Measurements from ENCODE around the gene OGDHL.
"Not testable (repeated sequence)": the region's sequence is repeated elsewhere in the genome, so short reads cannot be mapped to it uniquely, and the experiment has no call there.

The OGDHL gene

DNA sequence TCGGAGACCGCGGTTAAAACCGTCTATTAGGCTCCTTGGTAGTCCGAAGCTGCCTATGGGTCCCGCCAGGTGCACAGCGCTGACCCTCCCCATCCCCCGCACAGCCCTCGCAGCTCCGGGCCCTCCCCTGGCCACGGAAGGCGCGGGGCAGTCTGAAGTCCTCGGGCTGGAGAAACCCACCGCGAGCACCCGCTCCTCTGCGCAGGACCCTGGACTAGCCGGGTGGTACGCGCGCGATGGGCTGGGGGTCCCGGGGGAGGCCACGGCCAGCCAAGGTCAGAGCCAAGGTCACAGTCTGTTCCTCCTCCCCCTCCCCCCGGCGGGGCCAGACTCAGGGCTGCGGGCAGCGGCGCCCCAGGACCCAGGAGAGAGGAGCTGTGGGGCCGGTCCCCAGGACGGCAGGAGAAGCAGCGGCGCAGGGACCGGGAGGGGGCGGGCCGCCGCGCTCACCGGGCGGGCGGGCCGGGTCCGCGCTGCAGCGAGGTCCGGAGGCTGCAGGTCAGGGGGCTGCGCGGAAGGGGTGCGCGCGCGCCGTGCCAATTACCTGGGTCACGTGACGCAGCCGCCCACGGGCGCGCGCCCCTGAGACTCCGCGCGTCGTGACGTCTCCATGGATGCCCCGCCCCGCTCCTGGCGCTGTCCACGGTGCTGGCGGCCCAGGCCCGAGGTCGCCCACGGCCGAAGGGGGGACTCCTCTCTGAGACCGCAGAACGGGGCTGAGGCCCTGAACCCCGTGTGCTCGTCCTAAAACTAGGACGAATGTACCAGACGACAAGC is at the start of gene OGDHL:
OGDHL (minus strand) TSS at position 535 of the 777 bp plus-strand sequence. CDS start 3,731 bp downstream, outside the sequence.
- peak; percentile 81 for DNase-seq

DNA sequence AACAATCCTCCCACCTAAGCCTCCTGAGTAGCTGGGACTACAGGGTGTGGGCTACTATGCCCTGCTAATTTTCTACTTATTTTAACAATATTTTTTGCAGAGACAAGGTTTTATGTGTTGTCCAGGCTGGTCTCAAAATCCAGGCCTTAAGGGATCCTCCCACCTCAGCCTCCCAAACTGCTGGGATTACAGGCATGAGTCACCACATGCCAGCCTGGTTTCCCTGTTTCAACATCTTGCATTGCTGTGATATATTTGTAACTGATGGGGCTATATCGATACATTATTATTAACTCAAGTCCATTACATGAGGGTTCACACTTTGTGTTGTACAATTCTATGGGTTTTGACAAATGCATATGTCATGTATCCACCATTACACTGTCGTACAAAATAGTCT is 41.9 kb upstream of the OGDHL start:
- no peak for DNase-seq

DNA sequence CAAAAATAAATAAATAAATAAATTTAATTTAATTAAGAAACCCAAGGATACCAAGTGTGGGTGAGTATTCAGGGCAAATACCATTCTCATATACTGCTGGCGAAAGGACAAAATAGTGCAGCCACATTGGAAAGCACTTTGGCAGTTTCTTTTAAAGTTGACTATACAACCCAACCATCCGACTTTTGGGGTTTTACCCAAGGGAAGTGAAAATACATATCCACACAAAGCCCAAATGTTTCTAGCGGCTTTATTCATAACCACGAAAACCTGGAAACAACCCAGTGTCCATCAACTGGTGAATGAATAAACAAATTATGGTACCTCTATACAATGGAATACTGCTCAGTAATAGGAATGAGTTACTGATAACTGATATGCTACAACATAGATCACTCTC is 36.2 kb upstream of the OGDHL start:
- no peak for DNase-seq

DNA sequence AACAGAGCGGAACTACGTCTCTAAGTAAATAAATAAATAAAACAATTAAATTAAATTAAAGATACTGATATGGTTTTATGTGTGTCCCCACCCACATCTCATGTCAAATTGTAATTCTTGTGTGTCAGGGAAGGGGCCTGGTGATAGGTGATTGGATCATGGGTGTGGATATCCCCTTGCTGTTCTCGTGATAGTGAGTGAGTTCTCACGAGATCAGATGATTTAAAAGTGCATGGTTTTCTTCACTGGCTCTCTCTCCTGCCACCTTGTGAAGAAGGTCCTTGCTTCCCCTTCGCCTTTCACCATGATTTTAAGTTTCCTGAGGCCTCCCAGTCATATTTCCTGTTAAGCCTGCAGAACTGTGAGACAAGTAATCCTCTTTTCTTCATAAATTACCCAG is 29.0 kb upstream of the OGDHL start:
- DNase-seq = no peak

DNA sequence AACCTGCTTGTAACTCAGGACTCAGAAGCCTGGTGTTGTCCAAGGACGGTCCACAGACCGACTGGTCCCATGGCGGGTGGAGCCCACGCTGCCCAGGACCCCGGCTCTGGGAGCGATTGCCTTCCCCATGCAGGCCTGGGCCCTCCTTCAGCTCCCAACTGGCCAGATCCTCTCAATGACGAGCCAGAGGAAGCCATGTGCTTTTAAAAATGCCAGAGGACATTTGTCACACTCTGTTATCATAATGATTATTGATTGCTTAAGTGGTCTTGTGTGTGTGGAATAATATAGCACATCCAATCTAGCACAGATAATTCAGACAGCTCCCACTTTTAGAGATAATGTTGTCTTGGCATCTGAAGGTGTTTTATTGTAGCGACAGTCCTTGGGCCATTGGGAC is 22.6 kb upstream of the OGDHL start:
- no peak for DNase-seq

DNA sequence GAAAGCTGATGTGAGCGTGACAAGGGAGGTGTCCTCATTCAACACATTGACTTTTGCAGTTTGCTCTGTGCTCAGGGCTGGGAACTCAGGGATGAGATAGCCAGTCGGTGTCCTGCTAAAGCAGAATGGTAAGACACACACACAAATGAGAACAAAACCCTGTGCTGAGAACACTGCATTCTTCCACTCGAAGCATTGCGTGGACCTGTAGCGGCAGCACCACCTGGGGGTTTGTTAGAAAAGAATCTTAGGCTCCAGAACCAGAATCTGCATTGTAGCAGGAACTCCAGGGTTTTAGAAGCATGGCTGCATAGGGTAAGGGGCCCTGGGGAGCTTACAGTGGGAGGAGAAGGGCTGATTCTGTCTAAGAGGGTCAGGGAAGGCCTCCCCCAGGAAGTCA is 21.5 kb upstream of the OGDHL start:
- DNase-seq = peak; percentile 4

DNA sequence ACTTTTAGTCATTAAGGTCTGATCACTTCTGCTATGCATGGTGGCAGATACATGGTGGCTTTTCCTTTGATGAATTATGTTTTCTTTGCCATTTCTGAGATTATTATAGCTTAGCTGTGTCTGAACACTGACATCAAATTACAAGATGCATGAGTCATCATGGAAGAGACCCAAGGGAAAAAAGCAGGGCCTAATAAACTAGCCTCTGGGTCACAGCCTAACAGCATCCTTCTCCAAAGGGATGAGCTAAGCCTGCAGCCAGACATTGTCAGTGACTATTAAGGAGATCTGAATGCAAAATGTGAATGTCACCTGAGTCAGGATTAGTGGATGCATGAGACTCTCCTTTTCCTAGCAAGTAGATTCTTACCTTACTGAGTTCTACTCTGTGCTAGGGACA is 19.1 kb upstream of the OGDHL start:
- no peak for DNase-seq

DNA sequence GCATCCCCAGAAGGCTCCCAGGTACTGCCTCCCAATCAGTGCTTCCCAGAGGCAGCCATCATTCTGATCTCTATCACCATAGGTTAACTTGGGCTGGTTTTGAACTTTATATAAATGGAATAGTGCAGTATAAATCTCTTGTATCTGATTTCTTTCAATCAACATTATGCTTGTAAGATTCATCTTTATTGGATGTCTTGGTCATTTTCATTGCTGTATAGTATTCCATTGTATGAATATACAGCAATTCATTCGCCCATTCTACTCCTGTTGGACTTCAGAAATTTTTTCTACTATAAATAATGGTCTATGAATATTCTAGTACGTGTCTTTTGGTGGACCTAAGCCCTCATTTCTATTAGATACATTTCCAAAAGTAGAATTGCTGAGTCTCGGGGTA is 16.1 kb upstream of the OGDHL start:
- no peak for DNase-seq

DNA sequence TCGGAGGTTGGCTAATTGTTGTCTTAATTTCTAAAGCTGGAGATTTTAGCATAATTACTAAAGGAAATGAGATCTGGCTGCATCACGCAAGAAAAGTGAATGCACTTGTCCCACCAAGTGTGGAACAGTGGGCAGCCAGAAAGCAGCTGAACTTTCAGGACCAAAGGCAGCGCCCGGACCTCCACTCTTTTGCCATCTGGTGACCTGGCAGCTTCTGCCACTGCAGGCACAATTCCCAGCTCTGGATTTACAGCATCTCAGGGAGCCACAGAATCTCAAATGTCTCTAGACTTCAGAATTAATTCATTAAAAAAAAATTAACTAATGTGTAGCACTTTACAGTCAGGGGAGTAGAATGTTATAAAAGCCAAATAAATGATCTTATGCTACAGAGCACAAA is 14.7 kb upstream of the OGDHL start:
- DNase-seq = no peak

DNA sequence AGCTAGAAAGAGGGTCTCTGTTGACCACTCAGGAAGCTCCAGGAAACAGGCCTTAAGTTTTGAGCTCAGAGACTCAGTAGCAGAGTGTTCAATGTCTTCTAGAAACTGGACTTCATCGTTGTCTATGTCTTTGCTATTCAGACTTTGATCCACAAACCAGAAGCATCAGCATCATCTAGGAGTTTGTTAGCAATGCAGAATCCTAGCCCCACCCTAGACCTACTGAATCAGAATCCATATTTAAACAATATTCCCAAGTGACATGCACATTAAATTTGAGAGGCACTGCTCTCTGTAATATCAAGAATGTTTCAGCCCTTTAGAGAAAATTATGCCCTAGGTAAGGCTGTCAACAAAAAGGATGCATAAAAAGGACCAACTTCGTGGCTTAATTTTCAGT is 12.9 kb upstream of the OGDHL start:
- no peak for DNase-seq

DNA sequence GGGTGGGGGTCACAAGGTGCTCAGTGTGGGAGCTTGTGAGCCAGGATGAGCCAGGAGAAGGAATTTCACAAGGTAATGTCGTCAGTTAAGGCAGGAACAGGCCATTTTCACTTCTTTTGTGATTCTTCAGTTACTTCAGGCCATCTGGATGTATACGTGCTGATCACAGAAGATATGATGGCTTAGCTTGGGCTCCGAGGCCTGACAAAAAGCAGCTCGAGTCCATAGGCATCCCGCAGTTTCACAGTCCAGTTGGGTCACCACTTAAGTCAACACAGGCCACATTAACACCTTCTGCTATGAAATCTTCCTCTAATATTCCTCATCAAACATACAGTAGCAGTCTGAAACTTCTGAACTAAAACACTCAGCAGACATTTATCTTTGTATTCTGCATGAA is 10.8 kb upstream of the OGDHL start:
- DNase-seq = not testable (repeated sequence)

DNA sequence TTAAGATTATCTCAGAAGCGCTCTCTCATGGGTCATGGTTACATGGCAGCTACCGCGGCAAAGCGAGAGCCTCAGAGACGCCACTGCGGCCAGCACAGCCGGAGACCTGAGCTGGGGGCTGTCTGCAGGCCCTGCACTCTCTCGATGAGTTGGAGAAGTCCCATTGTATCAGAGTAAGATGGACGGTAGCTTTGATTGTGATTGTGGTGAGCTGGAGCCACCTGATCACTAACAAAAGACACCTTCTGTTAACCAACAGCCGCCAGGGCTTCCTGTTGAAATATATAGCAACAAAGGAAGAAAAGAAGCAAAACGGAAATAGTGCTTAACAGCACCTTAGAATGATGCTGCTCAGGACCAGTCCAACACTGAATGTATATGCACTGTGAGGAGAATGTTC is 8.9 kb upstream of the OGDHL start:
- DNase-seq = not testable (repeated sequence)

DNA sequence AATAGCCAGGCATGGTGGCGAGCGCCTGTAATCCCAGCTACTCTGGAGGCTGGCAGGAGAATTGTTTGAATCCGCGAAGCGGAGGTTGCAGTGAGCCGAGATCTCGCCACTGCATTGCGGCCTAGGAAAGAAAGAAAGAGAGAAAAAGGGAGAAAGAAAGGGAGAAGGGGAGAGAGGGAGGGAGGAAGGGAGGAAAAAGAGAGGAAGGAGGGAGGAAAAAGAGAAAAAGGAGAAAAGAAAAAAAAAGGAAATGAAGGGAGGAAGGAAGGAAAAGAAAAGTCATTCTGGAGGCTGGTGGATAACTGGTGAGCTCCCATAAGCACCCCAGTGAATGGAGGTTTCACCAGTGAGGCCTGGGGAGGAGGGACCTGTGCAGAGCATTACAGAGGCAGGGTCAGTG is 7.6 kb upstream of the OGDHL start:
- DNase-seq = no peak

DNA sequence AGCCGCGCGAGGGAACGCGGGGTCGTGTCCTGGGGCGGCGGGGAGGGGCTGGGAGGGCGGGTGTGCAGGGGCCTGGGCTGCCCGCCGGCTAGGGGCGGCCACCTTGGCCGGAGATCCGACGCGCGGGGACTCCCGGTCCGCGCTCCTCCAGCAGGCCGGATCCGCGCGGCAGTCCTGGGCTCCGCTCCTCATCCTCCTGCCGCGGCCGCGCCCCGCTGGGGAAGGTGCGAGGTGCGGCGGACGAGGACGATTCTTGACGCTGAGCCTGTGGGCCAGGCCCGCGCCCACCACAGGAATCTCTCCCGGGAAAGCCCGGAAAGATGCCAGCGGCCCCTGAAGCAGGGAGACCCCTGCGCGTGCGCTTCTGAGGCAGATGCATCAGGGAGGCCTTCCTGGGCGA is 6.6 kb upstream of the OGDHL start:
- no peak for DNase-seq

DNA sequence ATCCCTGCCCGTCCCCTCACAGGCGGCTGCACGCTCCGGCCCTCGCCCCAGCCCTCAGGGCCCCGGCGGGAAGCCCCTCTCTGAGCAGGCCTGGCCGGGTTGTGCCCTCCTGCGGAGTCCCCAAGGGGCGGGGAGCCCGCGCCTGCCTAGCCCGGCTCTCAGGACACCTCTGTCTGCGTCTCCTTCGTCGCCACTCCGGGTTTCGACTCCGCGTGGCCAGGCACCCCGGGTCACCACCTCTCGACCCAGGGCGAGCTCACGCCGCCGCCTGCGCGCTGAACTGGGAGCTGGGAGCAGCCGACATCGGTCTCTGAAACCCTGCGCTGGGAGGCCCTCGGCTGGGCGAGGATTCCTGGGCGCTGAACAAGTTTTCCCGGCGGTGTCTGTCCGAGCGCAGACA is 6.2 kb upstream of the OGDHL start:
- DNase-seq = no peak

DNA sequence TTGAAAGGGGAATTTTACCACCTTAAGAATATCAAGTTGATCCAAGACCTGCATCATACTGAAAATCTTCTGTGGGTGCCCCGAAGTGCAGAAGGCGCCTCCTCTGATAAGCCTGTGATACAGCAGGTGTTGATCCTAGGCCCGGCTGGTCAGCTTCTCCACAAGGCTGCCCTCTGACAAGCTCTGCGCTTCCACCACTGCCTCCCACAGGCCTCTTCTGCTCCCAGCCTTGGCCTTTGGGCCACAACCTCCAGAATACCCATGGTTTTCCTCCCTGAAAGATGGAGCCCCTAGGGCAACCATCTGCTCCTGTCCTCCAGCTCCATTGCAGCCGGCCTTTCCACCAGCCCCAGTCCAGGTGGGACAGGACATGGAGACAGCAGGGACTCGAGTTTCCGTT is 5.6 kb upstream of the OGDHL start:
- DNase-seq = no peak

DNA sequence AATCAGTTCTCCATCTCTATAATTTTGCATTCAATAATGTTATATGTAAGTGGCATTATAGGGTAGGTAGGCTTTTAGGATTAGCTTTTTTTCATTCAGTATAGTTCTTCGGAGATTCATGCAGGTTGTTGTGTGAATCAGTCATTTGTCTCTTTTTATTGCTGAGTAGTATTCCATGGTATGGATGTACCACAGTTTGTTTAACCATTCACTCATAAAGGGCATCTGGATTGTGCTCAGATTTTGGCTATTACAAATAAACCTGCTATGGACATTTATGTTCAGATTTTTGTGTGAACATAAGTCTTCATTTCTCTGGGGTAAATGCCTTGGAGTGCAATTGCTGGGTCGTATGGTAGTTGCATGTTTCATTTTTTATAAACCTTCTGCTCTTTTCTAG is 4.4 kb upstream of the OGDHL start:
- no peak for DNase-seq

DNA sequence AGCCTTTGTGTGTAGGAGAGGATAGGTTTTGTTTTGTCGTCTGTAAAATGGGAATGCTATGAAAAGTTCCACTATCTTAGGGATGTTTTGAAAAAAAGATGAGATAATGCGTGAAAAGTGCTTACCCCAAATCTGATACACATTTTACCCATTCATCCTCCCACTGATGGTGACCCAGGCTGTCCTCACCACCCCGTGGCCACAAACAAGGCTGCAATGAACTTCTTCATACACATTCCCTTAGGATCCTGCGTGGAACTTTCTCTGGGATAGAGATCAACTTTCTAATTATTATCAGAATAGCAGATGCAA is 399 bp upstream of the OGDHL start:
- DNase-seq = peak; percentile 16

DNA sequence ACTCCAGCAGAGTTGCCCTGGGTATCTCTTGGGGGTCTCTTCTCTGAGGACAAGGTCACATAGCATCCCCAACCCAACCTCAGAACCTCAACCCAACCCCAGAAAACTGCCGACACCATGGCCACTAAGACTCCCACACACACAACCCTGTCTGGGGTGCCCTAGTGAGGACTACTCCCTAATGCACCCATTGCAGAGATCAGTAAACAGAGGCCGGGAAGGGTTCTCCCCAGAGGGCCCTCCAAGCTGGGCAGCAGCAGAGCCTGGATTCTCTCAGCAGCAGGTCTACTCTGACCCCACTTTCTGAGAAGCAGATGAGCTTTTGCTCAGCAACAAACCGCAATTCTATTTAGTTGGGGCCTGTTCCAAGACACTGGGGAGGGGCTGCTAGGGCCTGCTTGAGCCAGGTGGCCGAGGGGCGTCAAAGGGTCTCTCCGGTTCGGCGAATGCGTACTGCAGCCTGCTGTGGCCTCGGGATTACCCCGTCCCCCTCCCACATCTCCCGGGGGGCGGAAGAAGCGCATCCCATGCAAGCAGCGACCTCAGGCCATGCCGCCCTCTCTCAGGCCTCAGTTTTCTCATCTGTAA is 828 bp downstream of the OGDHL start:
- DNase-seq = no peak

DNA sequence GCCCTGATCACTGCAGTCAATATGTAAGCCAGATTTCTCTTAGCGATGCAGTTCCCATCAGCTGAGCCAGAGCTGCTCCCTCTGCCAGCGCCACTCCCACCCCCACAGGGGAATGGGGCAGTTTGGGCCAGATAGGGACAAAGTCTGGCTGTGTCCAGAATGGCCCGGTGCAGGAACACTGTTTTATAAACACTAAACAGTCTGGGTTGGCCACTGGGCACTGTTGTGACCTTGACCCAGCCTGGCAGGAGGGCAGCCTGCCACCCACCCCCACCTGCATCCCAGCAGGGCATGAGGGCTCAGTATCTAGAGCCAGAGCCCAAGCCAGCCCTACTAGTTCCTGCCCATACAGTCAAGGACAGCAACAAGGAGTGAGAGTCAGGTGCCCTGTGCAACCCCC is 1.3 kb downstream of the OGDHL start:
- no peak for DNase-seq

DNA sequence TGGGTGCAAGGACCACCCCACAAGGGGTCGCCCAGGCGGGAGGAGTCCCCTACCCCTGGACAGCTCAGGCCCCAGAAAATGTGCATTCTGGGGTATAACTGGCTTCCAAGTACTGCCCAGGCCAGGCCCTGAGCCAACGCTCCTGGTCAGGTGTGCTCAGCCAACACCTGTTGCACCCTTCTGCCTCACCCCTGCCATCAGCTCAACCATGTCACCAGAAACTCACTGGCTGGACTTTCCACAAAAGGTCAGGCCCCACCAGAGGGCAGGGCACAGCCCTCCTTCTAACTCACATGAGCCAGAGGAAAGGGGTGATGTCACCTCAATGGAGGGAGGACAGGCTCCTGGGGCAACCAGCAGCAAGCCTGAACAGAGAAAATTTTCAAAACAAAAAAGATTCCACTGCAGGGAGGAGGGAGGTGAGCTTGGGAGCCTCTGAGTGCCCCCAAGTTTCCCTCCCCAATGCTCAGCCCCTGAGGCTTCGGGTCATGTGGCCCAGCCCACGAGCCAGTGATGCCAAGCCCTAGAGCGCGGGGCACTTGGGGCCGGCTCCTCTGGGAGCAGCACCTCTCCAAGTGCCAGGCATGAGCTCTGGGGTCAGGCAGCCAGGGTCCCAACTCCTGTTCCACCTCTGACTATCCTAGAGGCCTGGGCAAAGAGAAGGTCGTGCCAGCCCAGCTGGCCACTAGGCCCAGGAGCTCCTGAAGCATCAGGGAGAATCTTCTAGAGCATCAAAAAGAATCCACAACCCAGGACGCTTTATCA is 2.2 kb downstream of the OGDHL start:
- no peak for DNase-seq

DNA sequence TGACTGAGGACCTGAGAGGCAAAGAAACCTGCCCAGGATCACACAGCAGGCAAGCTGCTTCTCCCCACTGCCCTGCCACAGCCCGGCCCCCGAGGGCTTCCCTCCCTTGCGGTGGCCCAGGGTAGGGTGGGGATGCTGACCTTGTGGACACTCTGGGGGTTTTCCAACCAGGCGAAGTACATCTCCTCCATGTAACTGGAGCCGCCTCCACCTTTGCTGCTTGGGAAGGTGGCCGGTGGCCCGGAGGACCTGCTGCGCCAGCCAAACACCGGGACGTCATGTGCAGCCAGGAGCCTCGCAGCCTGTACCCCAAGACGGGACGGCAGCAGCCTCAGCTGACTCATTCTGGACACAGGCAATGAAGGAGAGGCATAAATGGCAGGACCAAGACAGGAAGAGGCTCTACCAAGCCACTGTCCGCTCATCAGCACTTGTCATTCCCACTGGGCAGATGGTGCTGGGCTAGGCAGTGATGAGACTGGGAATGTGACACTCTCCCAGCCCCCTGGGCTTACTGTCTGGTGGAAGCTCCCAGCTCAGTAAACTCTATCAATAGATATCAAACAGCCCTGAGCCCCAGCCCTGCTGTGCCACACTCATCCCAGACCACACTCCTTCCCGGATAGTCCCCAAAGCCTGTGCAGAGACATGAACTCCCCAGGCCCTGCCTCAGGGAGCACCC is 3.7 kb downstream of the OGDHL start:
- no peak for DNase-seq

DNA sequence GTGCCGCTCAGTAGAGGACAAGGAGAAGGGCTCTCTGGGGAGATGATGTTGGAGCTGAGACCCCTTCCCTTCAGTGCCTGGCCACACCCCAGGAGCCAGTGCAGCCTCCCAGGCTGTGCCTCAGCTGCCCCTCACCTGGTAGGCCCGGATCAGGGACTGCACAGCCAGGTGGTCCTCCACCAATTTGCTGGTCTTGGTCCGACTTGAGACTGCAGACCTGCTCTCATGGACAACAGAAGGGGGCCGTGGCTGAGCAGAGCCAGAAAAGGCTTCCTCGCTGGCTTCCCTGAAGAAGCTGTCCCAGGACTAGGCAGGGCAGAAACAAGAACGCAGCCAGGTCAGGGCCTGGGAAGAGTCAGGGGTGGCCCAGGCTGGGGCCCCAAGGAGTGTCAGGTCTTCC is 5.5 kb downstream of the OGDHL start:
- DNase-seq = no peak

DNA sequence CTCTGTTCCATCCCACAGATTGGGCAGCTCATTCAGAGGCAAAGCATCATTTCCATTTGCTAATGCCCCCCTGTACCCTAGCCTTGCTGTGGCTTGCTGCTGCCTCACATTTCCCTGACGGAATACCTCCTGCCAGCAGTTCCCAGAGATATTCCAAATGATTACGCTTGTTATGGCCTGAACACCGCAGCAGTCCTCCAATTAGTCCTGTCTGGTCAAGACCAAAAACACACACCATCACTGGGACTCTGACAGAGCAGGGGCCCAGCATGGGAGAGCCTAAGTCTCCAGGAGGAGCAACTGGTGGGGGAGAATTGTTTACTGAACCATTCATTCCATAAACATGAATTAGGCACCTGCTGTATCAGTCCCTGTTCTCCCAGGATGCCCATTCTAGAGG is 6.1 kb downstream of the OGDHL start:
- no peak for DNase-seq
